KMS-11 (cell line): Measurements from ENCODE around the gene WDR27.

Source experiments
- H2AFZ ChIP-seq: fragments of 200-600 bp; sonication (generic); 2 replicates; pipeline ENCODE4 v1.6.1; 2016; ENCODE audit warnings: antibody characterized with exemption, mixed run types, low read depth
- H3K27ac ChIP-seq: fragments of 200-600 bp; sonication (generic); 2 replicates; pipeline ENCODE4 v1.6.1; 2016; ENCODE audit warnings: mild to moderate bottlenecking, mixed run types
- H3K27me3 ChIP-seq: fragments of 200-600 bp; sonication (generic); 2 replicates; pipeline ENCODE4 v1.6.1; 2017; ENCODE audit warnings: mild to moderate bottlenecking, low read depth, mixed run types, moderate library complexity; ENCODE audit not compliant: insufficient read depth
- H3K36me3 ChIP-seq: fragments of 200-600 bp; sonication (generic); 2 replicates; pipeline ENCODE4 v1.6.1; 2017; ENCODE audit warnings: mild to moderate bottlenecking, mixed run types; ENCODE audit not compliant: insufficient read depth
- H3K4me1 ChIP-seq: fragments of 200-600 bp; sonication (generic); 2 replicates; pipeline ENCODE4 v1.6.1; 2016; ENCODE audit warnings: mild to moderate bottlenecking, low read depth, mixed run types; ENCODE audit not compliant: poor library complexity, severe bottlenecking
- H3K4me2 ChIP-seq: fragments of 200-600 bp; sonication (generic); 2 replicates; pipeline ENCODE4 v1.7.0; 2016; ENCODE audit warnings: mild to moderate bottlenecking, mixed run types
- H3K4me3 ChIP-seq: fragments of 200-600 bp; sonication (generic); IDR thresholded peaks from 2 replicates; pipeline ENCODE4 v1.6.1; 2017; ENCODE audit warnings: low read depth, low read length, mixed read lengths; ENCODE audit not compliant: insufficient read depth
- H3K79me2 ChIP-seq: fragments of 200-600 bp; sonication (generic); 2 replicates; pipeline ENCODE4 v1.6.1; 2016; ENCODE audit warnings: low read depth, mixed run types; ENCODE audit not compliant: insufficient read depth
- H3K9ac ChIP-seq: fragments of 200-600 bp; sonication (generic); 2 replicates; pipeline ENCODE4 v1.6.1; 2016; ENCODE audit warnings: mild to moderate bottlenecking, mixed run types
- H4K20me1 ChIP-seq: fragments of 200-600 bp; sonication (generic); 2 replicates; pipeline ENCODE4 v1.6.1; 2016; ENCODE audit warnings: mild to moderate bottlenecking, mixed run types; ENCODE audit not compliant: insufficient read depth
- CTCF ChIP-seq: fragments of 200-600 bp; sonication (generic); conservative IDR thresholded peaks from 2 replicates; pipeline ENCODE4 v1.6.1; 2017; ENCODE audit warnings: low read depth, mild to moderate bottlenecking, antibody characterized with exemption, low read length, moderate library complexity, mixed read lengths

WDR27 gene

GRCh38 chr6:169624785-169625184 is 77.0 kb downstream of the WDR27 start:
- Histone ChIP-seq H3K27me3 (no peaks in the 10 kb centered on the region), H2AFZ (no peak overlapping the region), H3K79me2 (no peaks in the 10 kb centered on the region), H4K20me1 (no peaks in the 10 kb centered on the region), H3K9ac (no peak overlapping the region), H3K4me3 (no peak overlapping the region), H3K36me3 (no peaks in the 10 kb centered on the region), H3K4me2 (no peak overlapping the region), H3K4me1 (no peaks in the 10 kb centered on the region), H3K27ac (no peak overlapping the region)
- TF ChIP-seq CTCF = no peak

DNA sequence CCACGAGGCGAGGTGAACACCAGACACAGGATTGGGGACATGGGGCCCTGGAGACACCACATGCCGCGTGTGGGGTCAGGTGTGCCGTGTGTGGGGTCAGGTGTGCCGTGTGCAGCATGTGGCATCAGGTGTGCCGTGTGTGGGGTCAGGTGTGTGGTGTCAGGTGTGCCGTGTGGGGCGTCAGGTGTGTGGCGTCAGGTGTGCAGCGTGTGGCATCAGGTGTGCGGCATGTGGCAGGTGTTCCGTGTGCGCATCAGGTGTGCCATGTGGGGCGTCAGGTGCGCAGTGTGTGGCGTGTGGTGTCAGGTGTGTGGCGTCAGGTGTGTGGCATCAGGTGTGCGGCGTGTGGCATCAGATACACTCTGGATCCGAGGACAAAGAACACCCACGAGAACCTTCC is 77.9 kb downstream of the WDR27 start:
- no peaks in the 10 kb centered on the region for H3K79me2 ChIP-seq
- no peak overlapping the region for H3K4me2 ChIP-seq
- H4K20me1 ChIP-seq = no peaks in the 10 kb centered on the region
- TF ChIP-seq CTCF = no peak
- no peak overlapping the region for H3K9ac ChIP-seq
- H3K4me3 ChIP-seq = no peak overlapping the region
- no peaks in the 10 kb centered on the region for H3K36me3 ChIP-seq
- no peak overlapping the region for H2AFZ ChIP-seq
- no peaks in the 10 kb centered on the region for H3K4me1 ChIP-seq
- no peaks in the 10 kb centered on the region for H3K27me3 ChIP-seq
- H3K27ac ChIP-seq = no peak overlapping the region

- Histone ChIP-seq H3K9ac (no peak overlapping the region), H2AFZ (no peak overlapping the region), H3K4me2 (no peak overlapping the region), H4K20me1 (no peaks in the 10 kb centered on the region), H3K27ac (no peak overlapping the region), H3K4me1 (no peaks in the 10 kb centered on the region), H3K27me3 (no peaks in the 10 kb centered on the region), H3K36me3 (no peaks in the 10 kb centered on the region), H3K79me2 (no peaks in the 10 kb centered on the region), H3K4me3 (no peak overlapping the region)
- TF ChIP-seq CTCF = no peak
Observed at GRCh38 chr6:169623343-169623742, 78.5 kb downstream of the WDR27 start.

GRCh38 chr6:169622618-169623017 is 79.2 kb downstream of the WDR27 start:
- H3K79me2 ChIP-seq = no peaks in the 10 kb centered on the region
- H3K27ac ChIP-seq = no peak overlapping the region
- no peaks in the 10 kb centered on the region for H3K4me1 ChIP-seq

More at GRCh38 chr6:169622618-169623017, 79.2 kb downstream of the WDR27 start:
- Histone ChIP-seq H2AFZ (no peak overlapping the region), H4K20me1 (no peaks in the 10 kb centered on the region), H3K4me3 (no peak overlapping the region), H3K9ac (no peak overlapping the region), H3K27me3 (no peaks in the 10 kb centered on the region), H3K4me2 (no peak overlapping the region), H3K36me3 (no peaks in the 10 kb centered on the region)
- no peak for TF ChIP-seq CTCF
